22Rv1 (cell line): Measurements from ENCODE around the gene ACSF2.

ENCODE experiments used
- H3K27ac ChIP-seq: fragments of 450-650 bp; 2 replicates; pipeline ENCODE4 v1.5.1; 2017
- CTCF ChIP-seq: fragments of 450-650 bp; IDR thresholded peaks from 2 replicates; pipeline ENCODE4 v1.5.1; 2017; ENCODE audit warnings: mild to moderate bottlenecking
- ZFX ChIP-seq: fragments of 450-650 bp; IDR thresholded peaks from 2 replicates; pipeline ENCODE4 v1.6.1; 2017; ENCODE audit warnings: antibody characterized with exemption, borderline replicate concordance

The ACSF2 gene

GRCh38 chr17:50521514-50521913 is 95.5 kb downstream of the ACSF2 start:
- no peak overlapping the region for H3K27ac ChIP-seq
- TF ChIP-seq ZFX (no peak), CTCF (no peak)

- TF ChIP-seq CTCF (no peak), ZFX (no peak)
- H3K27ac ChIP-seq = no peak overlapping the region
These were observed 96.7 kb downstream of the ACSF2 start for GRCh38 chr17:50522766-50523165.

DNA sequence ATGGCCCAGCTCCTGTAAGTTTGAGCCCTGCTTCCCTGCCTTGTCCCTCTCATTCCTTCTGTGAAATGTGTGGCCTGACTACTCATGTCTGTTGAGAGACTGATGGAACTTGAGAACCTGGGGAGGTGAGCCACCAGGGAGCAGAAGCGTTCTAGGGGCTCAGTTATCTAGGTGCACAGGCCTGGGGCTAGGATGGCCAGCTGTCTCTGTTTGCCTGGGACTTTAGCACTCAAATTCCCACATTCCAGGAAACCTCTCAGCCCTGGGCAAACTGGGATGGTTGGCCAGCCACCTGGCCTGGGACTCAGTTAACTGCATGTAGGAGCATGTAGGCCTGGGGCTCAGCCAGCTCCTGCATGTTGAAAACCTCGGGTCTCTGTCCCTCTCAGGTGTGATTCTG is 97.2 kb downstream of the ACSF2 start:
- TF ChIP-seq CTCF (no peak), ZFX (no peak)
- H3K27ac ChIP-seq = no peak overlapping the region
